ENCODE results near the gene ENTREP3. TPM values are rescaled to one million over a fixed set of nuclear protein-coding genes. Genes with fewer than 3 reads are reported as not detected.

Gene ENTREP3
- total RNA-seq, 4 donors from 2014 or later = 5.6 to 12.0 (median 7.8) TPM

DNA sequence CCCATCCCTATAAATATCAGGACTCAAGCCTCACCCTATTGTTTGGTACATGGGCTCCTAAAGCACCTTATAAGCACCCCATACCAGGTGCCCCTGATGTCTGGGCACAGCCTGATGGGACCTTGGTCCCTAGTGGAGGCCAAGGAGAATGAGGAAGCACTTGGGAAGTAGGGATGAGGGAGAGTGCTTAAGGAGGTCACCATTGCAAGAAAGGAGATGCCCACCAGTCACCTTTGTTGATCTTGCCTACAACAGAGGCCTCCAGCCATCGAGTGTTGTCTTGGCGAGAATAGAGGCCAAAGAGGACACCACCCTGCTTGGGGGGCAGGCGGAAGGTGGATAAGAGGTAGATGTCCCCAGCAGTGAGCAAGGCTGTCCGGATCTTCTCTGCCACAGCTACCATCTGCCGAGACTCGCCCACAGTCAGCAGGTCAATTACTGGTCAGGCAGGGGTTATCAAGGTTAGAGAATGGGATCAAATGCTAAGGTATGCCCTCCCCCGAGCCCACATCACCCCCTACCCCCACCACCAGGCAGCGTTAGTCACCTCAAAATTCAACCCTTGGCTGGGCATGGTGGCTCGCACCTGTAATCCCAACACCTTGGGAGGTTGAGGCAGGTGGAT is 49.2 kb downstream of the ENTREP3 start:
- Histone ChIP-seq H3K4me1 (peaks cover 23 to 26% of the 10 kb centered on the region in 2 donors), H3K4me3 (replicated peaks in 1 of 3) (no peak overlapping the region), H3K27me3 (no peaks in the 10 kb centered on the region), H3K9me3 (no peaks in the 10 kb centered on the region), H3K36me3 (no peaks in the 10 kb centered on the region), H3K27ac (no peak overlapping the region)
- DNase-seq = no peak
- no peak for TF ChIP-seq POLR2A (IDR thresholded peaks at IDR 0.05)
- TF ChIP-seq, protein P1, sequence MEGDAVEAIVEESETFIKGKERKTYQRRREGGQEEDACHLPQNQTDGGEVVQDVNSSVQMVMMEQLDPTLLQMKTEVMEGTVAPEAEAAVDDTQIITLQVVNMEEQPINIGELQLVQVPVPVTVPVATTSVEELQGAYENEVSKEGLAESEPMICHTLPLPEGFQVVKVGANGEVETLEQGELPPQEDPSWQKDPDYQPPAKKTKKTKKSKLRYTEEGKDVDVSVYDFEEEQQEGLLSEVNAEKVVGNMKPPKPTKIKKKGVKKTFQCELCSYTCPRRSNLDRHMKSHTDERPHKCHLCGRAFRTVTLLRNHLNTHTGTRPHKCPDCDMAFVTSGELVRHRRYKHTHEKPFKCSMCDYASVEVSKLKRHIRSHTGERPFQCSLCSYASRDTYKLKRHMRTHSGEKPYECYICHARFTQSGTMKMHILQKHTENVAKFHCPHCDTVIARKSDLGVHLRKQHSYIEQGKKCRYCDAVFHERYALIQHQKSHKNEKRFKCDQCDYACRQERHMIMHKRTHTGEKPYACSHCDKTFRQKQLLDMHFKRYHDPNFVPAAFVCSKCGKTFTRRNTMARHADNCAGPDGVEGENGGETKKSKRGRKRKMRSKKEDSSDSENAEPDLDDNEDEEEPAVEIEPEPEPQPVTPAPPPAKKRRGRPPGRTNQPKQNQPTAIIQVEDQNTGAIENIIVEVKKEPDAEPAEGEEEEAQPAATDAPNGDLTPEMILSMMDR (IDR thresholded peaks at IDR 0.05) = no peak
- WGBS, 2 donors = 74 to 78% methylated on average over 9 of the region's 9 CpGs
- intact Hi-C loops (cut with DNase I) = loop anchor here (5.0 kb wide), 1 partner anchor 36 kb away; a partner anchor contains a TSS

- 88 to 96% methylated on average over 8 to 10 of the region's 14 CpGs for WGBS, 2 donors
Observed at GRCh38 chr1:155205035-155205434, 50.2 kb downstream of the ENTREP3 start.

GRCh38 chr1:155202731-155203515 is 52.4 kb downstream of the ENTREP3 start:
- intact Hi-C loops (cut with DNase I) = no loop called here

More at GRCh38 chr1:155205035-155205434, 50.2 kb downstream of the ENTREP3 start:
- Histone ChIP-seq H3K36me3 (no peaks in the 10 kb centered on the region), H3K27ac (no peak overlapping the region), H3K4me3 (replicated peaks in 1 of 3) (no peak overlapping the region), H3K27me3 (no peaks in the 10 kb centered on the region), H3K9me3 (no peaks in the 10 kb centered on the region), H3K4me1 (peaks cover 23 to 26% of the 10 kb centered on the region in 2 donors)
- intact Hi-C loops (cut with DNase I) = loop anchor here (5.0 kb wide), 1 partner anchor 37 kb away; a partner anchor contains a TSS
- no peak for DNase-seq
- no peak for TF ChIP-seq POLR2A (IDR thresholded peaks at IDR 0.05)
- TF ChIP-seq, protein P1 (IDR thresholded peaks at IDR 0.05) = no peak

DNA sequence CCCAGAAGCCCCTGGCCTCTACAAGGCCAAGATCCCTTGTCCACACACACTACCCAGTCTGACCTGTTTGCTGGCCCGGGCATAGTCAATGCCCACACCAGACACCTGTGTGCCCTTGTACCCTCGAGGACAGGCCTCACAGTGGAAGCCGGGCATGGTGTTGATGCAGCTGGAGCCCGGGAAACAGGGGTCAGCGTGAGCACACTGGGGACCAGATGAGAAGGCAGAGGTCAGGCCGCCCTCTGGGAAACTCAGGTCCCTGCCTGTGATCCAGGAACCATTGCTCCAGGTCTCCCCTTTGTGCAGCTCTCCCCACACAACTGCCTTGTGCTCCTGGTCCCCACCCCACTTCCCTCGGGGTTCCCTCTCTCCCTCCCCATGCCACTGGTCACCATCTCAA is 53.1 kb downstream of the ENTREP3 start:
- TF ChIP-seq, protein P1 (IDR thresholded peaks at IDR 0.05) = no peak
- TF ChIP-seq POLR2A (IDR thresholded peaks at IDR 0.05) = no peak
- no peak for DNase-seq
- no peak overlapping the region for H3K27ac ChIP-seq
- no peak overlapping the region for H3K4me3 ChIP-seq (replicated peaks in 1 of 3)
- peaks cover 3 to 8% of the 10 kb centered on the region in 2 donors for H3K4me1 ChIP-seq
- intact Hi-C loops (cut with DNase I) = no loop called here
- 91 to 99% methylated on average over 6 to 7 of the region's 7 CpGs for WGBS, 2 donors
- no peaks in the 10 kb centered on the region for H3K27me3 ChIP-seq
- no peaks in the 10 kb centered on the region for H3K36me3 ChIP-seq
- H3K9me3 ChIP-seq = no peaks in the 10 kb centered on the region

More at GRCh38 chr1:155202731-155203515, 52.4 kb downstream of the ENTREP3 start:
- H3K36me3 ChIP-seq = no peaks in the 10 kb centered on the region
- no peak for TF ChIP-seq POLR2A (IDR thresholded peaks at IDR 0.05)
- TF ChIP-seq, protein P1 (IDR thresholded peaks at IDR 0.05) = no peak
- WGBS, 2 donors = 86 to 87% methylated on average over 14 to 19 of the region's 19 CpGs
- DNase-seq = no peak
- H3K4me1 ChIP-seq = peaks cover 10 to 16% of the 10 kb centered on the region in 2 donors
- H3K27me3 ChIP-seq = no peaks in the 10 kb centered on the region
- no peaks in the 10 kb centered on the region for H3K9me3 ChIP-seq
- no peak overlapping the region for H3K27ac ChIP-seq
- H3K4me3 ChIP-seq (replicated peaks in 1 of 3) = no peak overlapping the region

DNA sequence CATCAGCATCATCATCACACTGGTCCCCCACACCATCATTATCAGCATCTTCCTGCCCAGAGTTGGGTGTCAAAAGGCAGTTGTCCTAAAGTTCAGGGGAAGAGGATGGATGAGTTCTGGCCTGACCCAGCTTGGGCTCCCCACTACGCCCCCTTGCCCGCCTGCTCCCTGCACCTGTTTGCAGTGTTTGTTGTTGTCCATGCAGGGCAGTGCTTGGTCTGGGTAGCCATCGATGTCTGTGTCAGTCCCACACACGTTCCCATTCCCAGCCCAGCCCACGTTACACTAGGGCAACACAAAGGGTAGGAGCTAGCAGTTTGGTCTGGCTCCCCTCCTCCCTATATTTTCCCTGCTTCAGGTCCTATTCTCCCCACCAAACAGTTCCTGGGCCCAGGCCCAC is 54.4 kb downstream of the ENTREP3 start:
- no peak overlapping the region for H3K4me3 ChIP-seq (replicated peaks in 1 of 3)
- intact Hi-C loops (cut with DNase I) = no loop called here
- no peaks in the 10 kb centered on the region for H3K27me3 ChIP-seq
- WGBS, 2 donors = 91 to 95% methylated on average over 5 of the region's 5 CpGs
- no peaks in the 10 kb centered on the region for H3K9me3 ChIP-seq
- H3K4me1 ChIP-seq = no peaks in the 10 kb centered on the region
- no peaks in the 10 kb centered on the region for H3K36me3 ChIP-seq
- TF ChIP-seq, protein P1 (IDR thresholded peaks at IDR 0.05) = no peak
- TF ChIP-seq POLR2A (IDR thresholded peaks at IDR 0.05) = no peak
- H3K27ac ChIP-seq = no peak overlapping the region
- no peak for DNase-seq

All from thyroid gland (tissue), 4 donors.